Heart left ventricle (tissue), 16 donors: ENCODE results near the gene MLN. TPM values are rescaled to one million over a fixed set of nuclear protein-coding genes. Genes with fewer than 3 reads are reported as not detected.

Experiments
- ATAC-seq, 4 donors: fragments of 200-7000 bp; cut with Tn5 transposase; one replicate each; pipeline ENCODE4 v1.9.1; 2020 to 2022; ENCODE audit warnings: moderate library complexity in 4 of 4, mild to moderate bottlenecking in 3 of 4, moderate number of reproducible peaks in 1 of 4
- DNase-seq, 5 donors: peaks; one replicate each; pipeline ENCODE4 v3.0.0-alpha.2; 2020
- H3K27ac ChIP-seq, 12 donors: fragments of 200-600 bp; sonication (generic) in 4 of 12; one replicate each; pipeline versions ENCODE4 v1.5.0 to v1.8.0; 2016 to 2022; ENCODE audit warnings: mild to moderate bottlenecking in 2 of 12
- H3K27me3 ChIP-seq, 9 donors: fragments of 200-600 bp; sonication (generic) in 2 of 9; one replicate each; pipeline versions ENCODE4 v1.5.1 to v1.8.0; 2016 to 2022; ENCODE audit warnings: mild to moderate bottlenecking in 3 of 9
- H3K36me3 ChIP-seq, 9 donors: fragments of 200-600 bp; sonication (generic) in 2 of 9; one replicate each; pipeline versions ENCODE4 v1.5.0 to v1.8.0; 2018 to 2022; ENCODE audit warnings: mild to moderate bottlenecking in 2 of 9
- H3K4me1 ChIP-seq, 12 donors: fragments of 200-600 bp; sonication (generic) in 4 of 12; one replicate each; pipeline versions ENCODE4 v1.5.0 to v1.8.0; 2016 to 2022; ENCODE audit warnings: mild to moderate bottlenecking in 3 of 12
- H3K4me3 ChIP-seq, 12 donors: fragments of 200-600 bp; sonication (generic) in 4 of 12; one replicate each; pipeline versions ENCODE4 v1.5.0 to v1.8.0; 2017 to 2022; ENCODE audit warnings: mild to moderate bottlenecking in 9 of 12, moderate library complexity in 4 of 12
- H3K9me3 ChIP-seq, 12 donors: fragments of 200-600 bp; sonication (generic) in 4 of 12; one replicate each; pipeline versions ENCODE4 v1.5.0 to v1.8.0; 2016 to 2022; ENCODE audit warnings: mild to moderate bottlenecking in 1 of 12
- CTCF ChIP-seq, 12 donors: fragments of 200-600 bp; sonication (generic) in 4 of 12; IDR thresholded peaks; one replicate each; pipeline versions ENCODE4 v1.5.0 to v1.8.0; 2018 to 2022; ENCODE audit warnings: antibody characterized with exemption in 12 of 12, mild to moderate bottlenecking in 5 of 12
- POLR2A ChIP-seq, 2 donors: fragments of 450-650 bp; IDR thresholded peaks; one replicate each; pipeline ENCODE4 v1.6.1; 2017; ENCODE audit warnings: antibody characterized with exemption in 2 of 2, mild to moderate bottlenecking in 2 of 2, moderate library complexity in 2 of 2
- WGBS, 4 donors: extraction: QIAGEN DNeasy Blood & Tissue Kit in 2 of 4; methylation state at CpG; one replicate each; pipeline versions ENCODE4 v1.1.5 to v1.1.7; 2013 to 2018; 5-methylcytosine and 5-hydroxymethylcytosine counted together
- intact Hi-C, 10 donors: fragments of 100-400 bp; cut with DNase I; formaldehyde crosslinking; loops; one replicate each; pipeline versions ENCODE4 v1.11.1 to v1.14.2; 2022
- polyA plus RNA-seq, 2 donors: library from polyadenylated mRNA; stranded (reverse); fragments of 200-250 nt; gene quantifications; one replicate each; pipeline ENCODE4 v1.2.3, GENCODE V29; 2013
- total RNA-seq, 9 donors: library from RNA; depleted of rRNA in 2 of 9; stranded (reverse); fragments of >200 nt in 2 of 9; fragmentation: NEBNext Ultra II Directional in 3 of 9; extraction: Animal tissue kit (Norgen Biotek cat#: 25700) in 3 of 9; gene quantifications; one replicate each; pipeline versions ENCODE4 v1.1.0 to v1.2.4, GENCODE V29; 2016 to 2023
- donor health status: ischemic (EF 13 %, LVEDD 7.1; RV severe dilation, severe dysfunction).
- donor health status: healthy with polysubstance abuse.
- donor health status: DM: no; HTN: yes; CAD: no.
- donor health status: DM: no; HTN: no; CAD: no.
- donor health status: ischemic (EF 25% LVEDD 6.9; RV normal size, moderate dysfunction).
- donor health status: ischemic (EF 25% LVEDD 5.7; RV mildly dilated, moderate dysfunction).
- donor health status: healthy.
- donor health status: DM: yes; HTN: yes; CAD: no.
- donor health status: ischemic (EF 35%, LVEDD 5.7; RV mildly dilated, moderate dysfunction).
- donor health status: nonischemic (EF 11% LVEDD 7.7; RV severe dilation, severe dysfunction).
- donor health status: DM: yes; HTN: yes; CAD: no.
- donor health status: PGD.
- donor health status: ischemic (EF 29% LVEDD 5.4; RV normal size, mild dysfunction).
- donor health status: nonischemic (EF 23%, LVEDD 6.1; RV moderate dilation, normal function).

The MLN gene
- total and polyA plus RNA-seq, 11 donors, result not detected

GRCh38 chr6:33782561-33782960, 21.2 kb downstream of the MLN start:
- Histone ChIP-seq H3K4me3 (no peak overlapping the region), H3K27me3 (no peaks in the 10 kb centered on the region), H3K9me3 (no peaks in the 10 kb centered on the region), H3K4me1 (peaks cover 9 to 67% (median 48%) of the 10 kb centered on the region in 12 donors), H3K27ac (peak overlapping the region in 2 of 12 donors; percentile 50 to 52), H3K36me3 (peaks cover 0 to 99% (median 79%) of the 10 kb centered on the region in 9 donors)
- intact Hi-C loops, result no loop called here
- ATAC-seq (no peak), DNase-seq (peak in 1 of 5 donors; percentile 64)
- 92 to 99% (median 97%) methylated on average over 5 of the region's 5 CpGs for WGBS, 4 donors
- TF ChIP-seq POLR2A (IDR thresholded peaks at IDR 0.05), result no peak
- TF ChIP-seq CTCF (IDR thresholded peaks at IDR 0.05), result no peak

GRCh38 chr6:33781131-33781975, 22.4 kb downstream of the MLN start:
- peak in 2 of 5 donors; percentile 58 for DNase-seq
- Histone ChIP-seq H3K9me3 (no peaks in the 10 kb centered on the region), H3K27me3 (no peaks in the 10 kb centered on the region), H3K36me3 (peaks cover 6 to 99% (median 87%) of the 10 kb centered on the region in 9 donors), H3K27ac (peak overlapping the region in 7 of 12 donors; percentile 0 to 52 (median 44)), H3K4me1 (peaks cover 6 to 55% (median 36%) of the 10 kb centered on the region in 12 donors), H3K4me3 (no peak overlapping the region)
- 50 to 63% (median 55%) methylated on average over 16 of the region's 16 CpGs for WGBS, 4 donors
- peak; percentile 25 to 64 (median 58) for ATAC-seq
- intact Hi-C loops, result no loop called here
- TF ChIP-seq POLR2A (IDR thresholded peaks at IDR 0.05), result no peak
- no peak for TF ChIP-seq CTCF (IDR thresholded peaks at IDR 0.05)

- DNase-seq (peak in 1 of 5 donors; percentile 45), ATAC-seq (no peak)
- WGBS, 4 donors, result 72 to 80% (median 76%) methylated on average over 11 to 14 of the region's 14 CpGs
- peaks cover 7 to 100% (median 98%) of the 10 kb centered on the region in 9 donors for H3K36me3 ChIP-seq
- no peaks in the 10 kb centered on the region for H3K27me3 ChIP-seq
- H3K4me3 ChIP-seq, result no peak overlapping the region
- peaks cover 6 to 41% (median 22%) of the 10 kb centered on the region in 12 donors for H3K4me1 ChIP-seq
- intact Hi-C loops, result no loop called here
- H3K9me3 ChIP-seq, result no peaks in the 10 kb centered on the region
- H3K27ac ChIP-seq, result no peak overlapping the region
- no peak for TF ChIP-seq POLR2A (IDR thresholded peaks at IDR 0.05)
- TF ChIP-seq CTCF (IDR thresholded peaks at IDR 0.05), result no peak
Observed at GRCh38 chr6:33779895-33780294, 23.9 kb downstream of the MLN start.

- H3K27ac ChIP-seq, result no peak overlapping the region
- ATAC-seq, result no peak
- no peak overlapping the region for H3K4me3 ChIP-seq
- H3K4me1 ChIP-seq, result peaks cover 4 to 35% (median 19%) of the 10 kb centered on the region in 12 donors
- DNase-seq, result no peak
- intact Hi-C loops, result no loop called here
- WGBS, 4 donors, result 82 to 92% (median 88%) methylated on average over 7 of the region's 7 CpGs
- no peaks in the 10 kb centered on the region for H3K9me3 ChIP-seq
- TF ChIP-seq CTCF (IDR thresholded peaks at IDR 0.05) (no peak), POLR2A (IDR thresholded peaks at IDR 0.05) (no peak)
- peaks cover 7 to 100% (median 97%) of the 10 kb centered on the region in 9 donors for H3K36me3 ChIP-seq
- H3K27me3 ChIP-seq, result no peaks in the 10 kb centered on the region
Observed at GRCh38 chr6:33779290-33779689, 24.5 kb downstream of the MLN start.
